ENCODE measurements around the gene MRPL55. TPM values are rescaled to one million over a fixed set of nuclear protein-coding genes. Genes with fewer than 3 reads are reported as not detected.

MRPL55 gene
- total RNA-seq, 1 experiment from 2014 or later: 60.4 TPM

DNA sequence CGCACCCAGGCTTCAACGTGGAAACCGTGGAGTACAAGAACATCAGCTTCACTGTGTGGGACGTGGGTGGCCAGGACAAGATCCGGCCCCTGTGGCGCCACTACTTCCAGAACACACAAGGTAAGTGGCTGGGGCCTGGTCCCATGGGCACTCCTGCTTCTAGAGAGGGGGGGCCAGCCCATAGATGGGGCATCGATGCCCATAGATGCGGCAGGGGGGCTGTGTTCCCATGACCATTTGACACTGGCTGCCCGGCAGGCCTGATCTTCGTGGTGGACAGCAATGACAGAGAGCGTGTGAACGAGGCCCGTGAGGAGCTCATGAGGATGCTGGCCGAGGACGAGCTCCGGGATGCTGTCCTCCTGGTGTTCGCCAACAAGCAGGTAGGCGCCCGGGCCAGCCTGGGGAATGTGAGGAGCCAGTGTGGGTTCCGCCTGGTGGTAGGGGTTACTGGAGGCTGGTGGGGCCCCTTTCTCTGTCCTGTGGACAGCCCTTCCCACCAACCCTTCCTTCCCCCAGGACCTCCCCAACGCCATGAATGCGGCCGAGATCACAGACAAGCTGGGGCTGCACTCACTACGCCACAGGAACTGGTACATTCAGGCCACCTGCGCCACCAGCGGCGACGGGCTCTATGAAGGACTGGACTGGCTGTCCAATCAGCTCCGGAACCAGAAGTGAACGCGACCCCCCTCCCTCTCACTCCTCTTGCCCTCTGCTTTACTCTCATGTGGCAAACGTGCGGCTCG lies 11.6 kb downstream of the MRPL55 start:
- no peaks in the 10 kb centered on the region for H3K4me1 ChIP-seq (ENCODE audit: insufficient read depth, low read length, poor library complexity, severe bottlenecking)
- ChIA-PET CTCF (no interaction called here), POLR2A (ENCODE audit: low non-redundant PET) (no interaction called here)
- DNase-seq (ENCODE audit: low spot score): no peak
- no peak overlapping the region for H3K27ac ChIP-seq (ENCODE audit: low read depth, low read length, poor library complexity, severe bottlenecking)
- TF ChIP-seq, protein P1, sequence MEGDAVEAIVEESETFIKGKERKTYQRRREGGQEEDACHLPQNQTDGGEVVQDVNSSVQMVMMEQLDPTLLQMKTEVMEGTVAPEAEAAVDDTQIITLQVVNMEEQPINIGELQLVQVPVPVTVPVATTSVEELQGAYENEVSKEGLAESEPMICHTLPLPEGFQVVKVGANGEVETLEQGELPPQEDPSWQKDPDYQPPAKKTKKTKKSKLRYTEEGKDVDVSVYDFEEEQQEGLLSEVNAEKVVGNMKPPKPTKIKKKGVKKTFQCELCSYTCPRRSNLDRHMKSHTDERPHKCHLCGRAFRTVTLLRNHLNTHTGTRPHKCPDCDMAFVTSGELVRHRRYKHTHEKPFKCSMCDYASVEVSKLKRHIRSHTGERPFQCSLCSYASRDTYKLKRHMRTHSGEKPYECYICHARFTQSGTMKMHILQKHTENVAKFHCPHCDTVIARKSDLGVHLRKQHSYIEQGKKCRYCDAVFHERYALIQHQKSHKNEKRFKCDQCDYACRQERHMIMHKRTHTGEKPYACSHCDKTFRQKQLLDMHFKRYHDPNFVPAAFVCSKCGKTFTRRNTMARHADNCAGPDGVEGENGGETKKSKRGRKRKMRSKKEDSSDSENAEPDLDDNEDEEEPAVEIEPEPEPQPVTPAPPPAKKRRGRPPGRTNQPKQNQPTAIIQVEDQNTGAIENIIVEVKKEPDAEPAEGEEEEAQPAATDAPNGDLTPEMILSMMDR (conservative IDR thresholded peaks at IDR 0.05; ENCODE audit: low read depth, low read length): no peak
- no peak for TF ChIP-seq EZH2 (IDR thresholded peaks at IDR 0.05; ENCODE audit: borderline replicate concordance, low read depth, low read length, poor library complexity, severe bottlenecking)
- peaks cover 75% of the 10 kb centered on the region for H3K36me3 ChIP-seq (ENCODE audit: insufficient read depth, low read length, poor library complexity, severe bottlenecking)
- peaks cover 28% of the 10 kb centered on the region for H3K9me3 ChIP-seq (ENCODE audit: low read depth, low read length, poor library complexity, severe bottlenecking)
- intact Hi-C loops (cut with micrococcal nuclease; ENCODE audit: unreplicated experiment): no loop called here
- BruUV-seq (replicated peaks): no TSS peak
- H3K4me3 ChIP-seq (ENCODE audit: low read depth, low read length, poor library complexity, severe bottlenecking): no peak overlapping the region
- H3K27me3 ChIP-seq (replicated peaks; ENCODE audit: insufficient read depth, low read depth, low read length, poor library complexity): no peaks in the 10 kb centered on the region

DNA sequence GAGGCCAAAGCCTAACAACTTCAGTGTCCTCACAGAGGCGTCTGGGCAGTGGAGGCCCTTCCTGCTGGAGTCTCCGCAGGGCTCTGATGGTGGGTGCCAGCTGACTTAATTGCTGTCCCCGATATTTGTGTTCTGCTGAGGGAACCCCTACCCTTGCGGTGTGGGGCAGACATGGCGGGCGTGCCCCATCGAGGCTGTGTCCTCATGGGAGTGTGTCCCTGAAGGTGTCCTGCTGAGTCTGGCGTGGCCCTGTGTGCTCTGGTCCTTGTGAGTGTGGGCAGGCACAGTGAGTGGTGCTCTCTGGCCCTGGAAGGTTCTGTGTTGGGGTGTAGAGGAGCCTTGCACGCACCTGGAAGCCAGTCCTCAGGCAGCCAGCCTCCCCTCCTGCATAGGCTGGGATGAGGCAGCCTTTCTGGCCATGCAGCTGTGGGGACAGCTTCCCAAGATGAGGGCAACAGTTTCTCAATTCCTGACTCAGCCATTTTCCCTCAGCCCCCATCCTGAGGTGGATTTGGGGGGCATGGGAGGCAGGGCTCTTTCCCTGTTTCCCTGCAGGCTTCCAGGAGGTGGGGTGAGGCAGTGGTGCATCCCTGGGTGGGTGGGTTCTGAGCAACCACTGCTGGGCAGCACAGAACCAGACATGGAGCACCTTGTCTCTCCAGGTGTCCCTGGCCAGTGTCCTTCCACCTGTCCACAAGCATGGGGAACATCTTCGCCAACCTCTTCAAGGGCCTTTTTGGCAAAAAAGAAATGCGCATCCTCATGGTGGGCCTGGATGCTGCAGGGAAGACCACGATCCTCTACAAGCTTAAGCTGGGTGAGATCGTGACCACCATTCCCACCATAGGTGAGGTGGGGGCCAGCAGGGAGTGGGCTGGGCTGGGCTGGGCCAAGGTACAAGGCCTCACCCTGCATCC lies 12.4 kb downstream of the MRPL55 start:
- H3K27ac ChIP-seq (ENCODE audit: low read depth, low read length, poor library complexity, severe bottlenecking): no peak overlapping the region
- H3K4me3 ChIP-seq (ENCODE audit: low read depth, low read length, poor library complexity, severe bottlenecking): no peak overlapping the region
- no peak for DNase-seq (ENCODE audit: low spot score)
- peaks cover 30% of the 10 kb centered on the region for H3K9me3 ChIP-seq (ENCODE audit: low read depth, low read length, poor library complexity, severe bottlenecking)
- no TSS peak for BruUV-seq (replicated peaks)
- no peaks in the 10 kb centered on the region for H3K27me3 ChIP-seq (replicated peaks; ENCODE audit: insufficient read depth, low read depth, low read length, poor library complexity)
- no peaks in the 10 kb centered on the region for H3K4me1 ChIP-seq (ENCODE audit: insufficient read depth, low read length, poor library complexity, severe bottlenecking)
- intact Hi-C loops (cut with micrococcal nuclease; ENCODE audit: unreplicated experiment): no loop called here
- ChIA-PET CTCF (no interaction called here), POLR2A (ENCODE audit: low non-redundant PET) (no interaction called here)
- no peak for TF ChIP-seq EZH2 (IDR thresholded peaks at IDR 0.05; ENCODE audit: borderline replicate concordance, low read depth, low read length, poor library complexity, severe bottlenecking)
- TF ChIP-seq, protein P1 (conservative IDR thresholded peaks at IDR 0.05; ENCODE audit: low read depth, low read length): no peak
- H3K36me3 ChIP-seq (ENCODE audit: insufficient read depth, low read length, poor library complexity, severe bottlenecking): peaks cover 83% of the 10 kb centered on the region

- ChIA-PET POLR2A (ENCODE audit: low non-redundant PET) (no interaction called here), CTCF (no interaction called here)
- TF ChIP-seq, protein P1 (conservative IDR thresholded peaks at IDR 0.05; ENCODE audit: low read depth, low read length): no peak
- no peak for TF ChIP-seq EZH2 (IDR thresholded peaks at IDR 0.05; ENCODE audit: borderline replicate concordance, low read depth, low read length, poor library complexity, severe bottlenecking)
- H3K9me3 ChIP-seq (ENCODE audit: low read depth, low read length, poor library complexity, severe bottlenecking): peaks cover 30% of the 10 kb centered on the region
- no peaks in the 10 kb centered on the region for H3K4me1 ChIP-seq (ENCODE audit: insufficient read depth, low read length, poor library complexity, severe bottlenecking)
- no peak overlapping the region for H3K27ac ChIP-seq (ENCODE audit: low read depth, low read length, poor library complexity, severe bottlenecking)
- no peak overlapping the region for H3K4me3 ChIP-seq (ENCODE audit: low read depth, low read length, poor library complexity, severe bottlenecking)
- DNase-seq (ENCODE audit: low spot score): no peak
- BruUV-seq (replicated peaks): no TSS peak
- peaks cover 82% of the 10 kb centered on the region for H3K36me3 ChIP-seq (ENCODE audit: insufficient read depth, low read length, poor library complexity, severe bottlenecking)
- no peaks in the 10 kb centered on the region for H3K27me3 ChIP-seq (replicated peaks; ENCODE audit: insufficient read depth, low read depth, low read length, poor library complexity)
- intact Hi-C loops (cut with micrococcal nuclease; ENCODE audit: unreplicated experiment): no loop called here
Observed at GRCh38 chr1:228095938-228096337, 13.2 kb downstream of the MRPL55 start.

All from A673 (cell line).